CD4-positive, alpha-beta T cell treated with Interleukin-2 at 100 ng/mL for 4 hours (primary cell): ENCODE measurements around the gene ZCCHC4.
A peak's percentile ranks its signal among the peaks of the same experiment; 100 is the strongest.
"Not testable (repeated sequence)": the region's sequence is repeated elsewhere in the genome, so short reads cannot be mapped to it uniquely, and the experiment has no call there.

Experiments used
- DNase-seq: peaks from one replicate; pipeline ENCODE4 v3.0.0-alpha.2; 2020; ENCODE audit warnings: low spot score

Gene ZCCHC4

GRCh38 chr4:25320773-25321172 lies 8.2 kb downstream of the ZCCHC4 start:
- DNase-seq, result no peak

DNA sequence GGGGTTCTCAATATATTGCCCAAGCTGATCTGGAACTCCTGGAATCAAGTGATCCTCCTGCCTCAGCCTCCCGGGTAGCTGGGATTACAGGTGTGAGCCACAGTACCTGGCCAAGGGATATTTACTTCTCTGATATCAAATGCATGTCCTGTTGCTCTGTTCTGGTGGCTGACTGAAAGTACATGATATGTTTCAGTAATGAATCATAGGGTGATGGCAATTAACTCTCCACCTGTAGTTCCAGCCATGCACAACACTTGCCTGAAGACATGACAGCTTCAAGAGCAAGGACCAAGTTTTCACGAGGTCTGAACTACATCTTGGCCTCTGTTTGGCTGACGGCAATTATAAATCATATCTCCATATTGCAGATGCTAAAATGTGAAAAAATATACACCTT lies 9.1 kb downstream of the ZCCHC4 start:
- DNase-seq, result no peak

DNA sequence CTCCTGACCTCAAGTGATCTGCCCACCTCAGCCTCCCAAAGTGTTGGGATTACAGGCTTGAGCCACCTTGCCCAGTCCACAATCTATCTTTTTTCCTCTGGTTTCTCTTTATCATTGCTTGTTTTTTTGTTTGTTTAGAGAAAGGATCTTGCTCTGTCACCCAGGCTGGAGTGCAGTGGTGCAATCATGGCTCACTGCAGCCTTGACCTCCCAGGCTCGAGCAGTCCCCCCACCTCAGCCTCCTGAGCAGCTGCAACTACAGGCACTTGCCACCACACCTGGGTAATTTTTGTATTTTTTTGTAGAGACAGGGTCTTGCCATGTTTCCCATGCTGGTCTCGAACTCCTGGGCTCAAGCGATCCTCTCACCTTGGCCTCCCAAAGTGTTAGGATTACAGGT lies 15.9 kb downstream of the ZCCHC4 start:
- DNase-seq, result not testable (repeated sequence)

DNA sequence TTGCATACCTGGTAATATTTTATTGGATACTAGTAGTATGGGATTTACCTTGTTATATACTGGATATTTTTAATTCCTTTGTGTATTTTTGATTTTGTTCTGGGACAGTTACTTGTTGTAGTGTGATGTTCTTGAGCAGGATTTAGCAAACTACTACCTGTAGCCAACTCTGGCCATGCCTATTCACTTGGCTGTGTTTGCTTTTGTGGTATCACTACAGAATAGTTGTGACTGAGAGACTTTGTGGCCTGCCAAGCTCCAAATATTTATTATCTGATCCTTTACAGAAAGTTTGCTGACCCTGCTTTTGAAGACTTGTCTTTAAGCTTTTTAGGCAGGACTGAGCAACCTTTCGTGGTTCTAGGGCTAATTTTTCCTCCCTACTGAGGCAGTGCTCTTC lies 17.8 kb downstream of the ZCCHC4 start:
- no peak for DNase-seq

- peak; percentile 26 for DNase-seq
Observed at GRCh38 chr4:25330905-25331808, 18.6 kb downstream of the ZCCHC4 start.

DNA sequence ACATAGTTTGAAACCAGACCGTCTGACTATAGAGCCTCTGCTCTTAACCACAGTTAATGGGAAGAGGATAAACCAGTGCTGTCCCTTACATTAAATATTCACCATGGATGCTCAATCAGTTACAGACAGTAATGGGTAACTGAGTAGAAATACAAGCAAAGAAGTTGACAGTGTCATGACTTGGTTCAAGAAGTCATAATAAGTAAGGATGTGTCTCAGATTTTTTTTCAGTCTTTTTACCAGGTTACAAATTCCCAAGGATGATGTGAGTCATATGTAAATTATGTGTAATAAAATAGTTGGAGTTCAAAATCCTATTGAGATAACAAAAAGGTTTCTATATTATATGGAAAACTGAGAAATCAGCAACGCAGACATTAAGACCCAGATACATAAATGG lies 31.1 kb downstream of the ZCCHC4 start:
- no peak for DNase-seq

DNA sequence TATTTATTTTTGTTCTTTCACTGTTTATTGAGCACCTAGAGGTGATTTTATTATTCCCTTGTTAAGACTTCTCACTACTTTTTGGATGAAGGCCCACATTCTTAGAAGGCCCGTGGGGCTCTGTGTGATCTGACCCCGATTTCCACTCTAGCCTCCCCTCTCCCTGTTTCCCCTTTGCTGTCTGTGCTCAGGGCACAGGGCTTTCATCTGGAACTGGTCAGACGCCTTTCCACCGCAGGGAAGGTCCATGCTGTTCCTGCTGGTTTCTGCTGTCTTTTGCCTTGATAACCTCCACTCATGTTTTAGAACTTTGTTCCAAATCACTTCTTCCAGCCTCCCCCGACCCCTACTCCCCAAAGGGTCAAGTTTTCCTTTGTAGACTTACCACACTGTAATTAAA lies 33.2 kb downstream of the ZCCHC4 start:
- no peak for DNase-seq

DNA sequence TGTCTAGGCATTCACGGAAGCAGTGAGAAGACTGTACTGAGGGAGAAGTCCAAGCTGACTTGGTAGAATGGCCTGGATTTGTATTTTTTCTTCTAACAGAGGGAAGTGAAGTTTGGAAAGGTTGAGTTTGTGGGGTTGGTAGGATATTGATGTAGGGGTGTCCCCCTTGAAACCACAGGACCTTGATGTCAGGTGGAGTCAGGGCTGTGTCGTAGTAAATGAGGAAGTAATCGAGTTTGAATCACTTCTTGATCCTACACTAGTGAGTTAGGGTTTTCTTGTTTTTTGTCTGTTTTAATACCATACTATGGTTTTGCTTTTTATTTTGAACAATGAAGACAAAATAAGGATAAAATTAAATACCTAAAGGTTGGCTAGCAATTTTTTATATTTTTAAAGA lies 34.3 kb downstream of the ZCCHC4 start:
- DNase-seq, result no peak

GRCh38 chr4:25347473-25347872 lies 34.9 kb downstream of the ZCCHC4 start:
- no peak for DNase-seq

DNA sequence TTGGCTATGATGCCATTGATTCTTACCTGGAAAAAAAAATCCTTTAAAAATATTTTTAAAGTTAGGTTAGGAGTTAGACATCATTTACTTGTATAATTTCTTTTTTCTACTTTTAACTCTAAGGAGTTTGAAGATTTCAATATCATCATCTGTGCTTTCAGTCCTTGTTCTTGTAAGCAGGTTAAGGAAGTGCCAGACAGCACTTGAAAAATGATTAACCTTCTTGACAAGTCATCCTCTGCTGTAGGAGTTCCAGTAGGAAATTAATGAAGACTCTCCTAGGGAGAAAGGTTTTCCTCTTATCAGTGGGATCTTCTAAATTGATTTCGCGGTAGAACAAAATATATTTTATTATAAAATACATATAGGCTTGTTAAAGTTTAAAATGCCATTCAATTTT lies 35.4 kb downstream of the ZCCHC4 start:
- DNase-seq, result no peak

- DNase-seq, result no peak
Observed at GRCh38 chr4:25350561-25350960, 38.0 kb downstream of the ZCCHC4 start.

DNA sequence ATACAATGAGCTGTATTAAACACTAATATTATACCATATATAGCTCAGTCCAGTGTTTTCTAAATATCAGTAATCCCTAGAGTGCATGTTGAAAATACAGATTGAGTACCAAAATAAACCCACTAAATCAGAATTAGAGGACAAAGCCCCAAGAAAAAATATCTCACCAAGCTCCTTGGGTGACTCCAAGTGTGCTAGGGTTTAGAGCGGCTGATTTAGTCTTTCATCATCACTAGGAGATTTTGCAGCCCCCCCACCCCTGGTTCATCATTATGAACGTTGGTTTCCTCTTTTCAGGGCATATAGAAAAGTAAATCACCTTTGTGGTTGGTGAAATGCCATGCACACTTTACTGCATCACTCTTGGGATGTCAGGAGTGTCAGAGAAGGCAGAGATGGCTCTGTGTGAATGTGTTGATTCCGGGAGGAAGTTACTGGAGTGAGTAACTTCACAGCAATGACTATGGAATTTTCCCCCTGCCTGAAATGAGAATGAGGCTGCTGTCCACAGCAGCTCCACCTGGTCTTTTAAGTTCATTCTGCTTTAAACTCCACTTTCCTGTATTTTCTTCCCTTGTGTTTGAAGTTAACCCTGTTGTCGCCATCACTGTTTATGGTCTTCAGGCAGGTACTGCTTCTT lies 39.3 kb downstream of the ZCCHC4 start:
- no peak for DNase-seq

DNA sequence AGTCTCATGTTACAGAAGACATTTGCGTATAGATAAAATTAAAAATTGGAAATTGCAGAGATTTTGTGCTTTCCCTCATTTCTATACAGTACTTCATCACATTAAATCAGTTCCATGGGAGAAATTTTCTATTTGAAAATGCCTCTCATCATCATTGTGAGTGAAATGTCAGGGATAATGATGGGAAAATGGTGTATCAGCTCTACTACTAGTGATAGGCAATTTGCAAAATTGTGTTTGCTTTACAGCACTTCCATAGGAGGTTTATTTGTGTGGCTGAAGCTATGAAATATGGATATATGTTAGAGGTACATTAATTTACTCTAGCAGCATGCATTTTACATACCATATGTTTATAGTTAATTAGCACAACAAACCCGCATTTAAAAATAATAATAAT lies 43.5 kb downstream of the ZCCHC4 start:
- no peak for DNase-seq

DNA sequence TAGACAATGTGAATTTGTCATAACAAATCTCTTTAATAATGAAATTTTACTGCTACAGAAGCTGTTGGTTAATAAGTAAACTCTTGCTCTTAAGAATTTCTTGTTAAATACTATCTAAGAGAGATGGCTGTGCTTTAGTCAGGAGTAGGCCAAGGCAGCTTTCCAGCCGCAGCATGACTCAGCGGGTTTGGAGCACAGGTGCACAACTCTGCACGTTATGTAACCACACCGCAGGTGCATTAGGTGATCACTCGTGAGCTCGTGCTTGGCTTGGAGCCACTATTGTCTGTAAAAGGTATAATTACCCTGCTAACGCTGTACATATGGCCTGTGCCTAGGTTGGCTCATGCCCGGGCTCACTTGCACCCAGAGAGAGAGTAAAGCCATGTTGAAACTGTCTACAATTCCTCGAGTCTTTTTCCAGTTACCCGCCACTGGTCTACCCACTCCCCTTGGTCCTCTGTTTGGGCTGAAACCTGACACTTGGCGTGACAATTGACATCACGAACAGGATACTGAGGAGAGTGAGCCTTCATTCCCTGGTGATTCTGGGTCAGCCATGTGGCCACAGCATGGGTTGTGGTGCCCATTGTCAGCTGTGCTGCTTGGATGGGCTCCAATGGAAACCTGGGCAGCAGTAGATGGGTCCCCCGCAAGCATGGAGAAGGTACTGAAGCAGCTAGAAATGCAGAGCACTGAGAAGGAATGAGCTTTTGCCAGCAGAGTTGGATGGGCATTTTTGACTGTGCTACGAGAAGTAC lies 46.1 kb downstream of the ZCCHC4 start:
- DNase-seq, result no peak

GRCh38 chr4:25361253-25361652 lies 48.7 kb downstream of the ZCCHC4 start:
- DNase-seq, result no peak

DNA sequence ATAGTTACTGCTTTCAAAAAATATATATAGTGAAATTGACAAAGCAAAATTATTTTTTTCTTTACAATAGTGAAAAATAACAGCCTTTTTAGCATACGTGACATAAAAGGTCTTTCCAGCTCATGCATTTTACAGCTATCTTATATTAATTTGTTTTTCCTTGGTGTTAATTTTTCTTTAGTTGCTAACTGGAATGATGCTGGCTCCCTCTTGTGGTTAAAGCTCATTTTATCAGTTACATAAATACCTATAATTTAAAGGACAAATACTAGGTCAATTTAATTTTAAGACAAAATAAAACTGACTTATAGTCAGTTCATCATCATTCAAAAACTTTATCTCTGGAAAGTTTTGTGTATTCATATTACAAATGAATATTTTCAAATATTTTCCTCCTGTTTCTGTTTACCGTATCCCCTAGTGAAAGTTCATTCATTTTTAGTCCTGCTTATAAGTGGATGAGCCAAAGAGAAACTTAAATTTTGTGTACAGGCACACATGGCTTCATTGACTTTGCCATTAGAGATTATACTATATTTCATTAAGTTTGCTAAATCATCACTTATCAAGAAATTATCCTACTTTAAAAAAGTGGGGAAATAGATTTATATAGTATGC lies 54.5 kb downstream of the ZCCHC4 start:
- DNase-seq, result peak; percentile 47

- DNase-seq, result no peak
Observed at GRCh38 chr4:25367877-25368276, 55.3 kb downstream of the ZCCHC4 start.

DNA sequence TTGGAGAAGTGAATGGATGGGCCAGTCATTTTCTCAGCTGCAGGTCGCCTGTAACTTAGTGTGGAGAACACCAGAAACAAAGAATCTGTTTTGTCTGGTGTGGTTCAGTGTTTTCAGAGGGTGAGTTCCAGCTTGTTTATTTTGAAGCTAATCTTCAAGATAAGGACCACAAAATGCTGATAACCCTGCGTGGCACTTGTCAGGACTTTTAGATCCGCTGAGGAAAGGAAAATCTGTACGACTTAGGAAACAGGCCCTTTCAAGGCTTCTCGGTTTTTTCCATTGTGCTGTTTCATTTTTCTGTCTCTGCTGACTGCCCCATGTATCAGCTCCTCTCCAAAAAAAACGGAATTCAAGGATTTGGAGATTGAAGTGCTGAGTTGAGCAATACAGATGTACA lies 55.7 kb downstream of the ZCCHC4 start:
- no peak for DNase-seq

DNA sequence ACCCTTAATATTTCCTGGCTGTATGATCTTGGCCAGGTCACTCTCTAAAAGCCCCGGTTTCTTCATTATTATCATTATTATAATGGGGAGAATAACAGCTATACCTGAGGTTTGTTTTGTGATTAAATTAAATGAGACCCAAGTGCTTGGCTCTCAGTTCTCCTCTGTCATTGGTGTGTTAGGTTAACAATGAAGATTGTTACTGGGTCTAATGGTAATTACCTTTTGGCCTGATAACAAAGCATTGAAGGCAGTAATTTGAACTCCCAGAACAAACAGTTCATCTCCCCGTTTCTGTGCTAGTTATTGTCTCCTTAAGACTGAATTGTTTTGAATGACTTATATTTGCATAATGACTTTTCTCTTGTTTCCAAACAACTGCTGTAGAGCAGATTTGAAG lies 57.7 kb downstream of the ZCCHC4 start:
- no peak for DNase-seq

- not testable (repeated sequence) for DNase-seq
Observed at GRCh38 chr4:25372549-25372948, 60.0 kb downstream of the ZCCHC4 start.

GRCh38 chr4:25376754-25377571 lies 64.4 kb downstream of the ZCCHC4 start, which contains the start of gene ANAPC4:
Gene ANAPC4 (plus strand): TSS chr4:25377263. CDS start chr4:25377428, 165 bp downstream.
- DNase-seq, result peak; percentile 97
